Panc1 (cell line): ENCODE measurements around the gene SORL1-AS1. TPM values are rescaled to one million over a fixed set of nuclear protein-coding genes. Genes with fewer than 3 reads are reported as not detected.

ENCODE experiments used
- ATAC-seq: fragments of 200-7000 bp; cut with Tn5 transposase; 2 replicates; pipeline ENCODE4 v1.9.1; 2020; ENCODE audit warnings: mild to moderate bottlenecking, moderate library complexity
- BruUV-seq: library from RNA; stranded (reverse); fragments of 400-500 nt; replicated peaks from 2 replicates; lab custom pipeline; 2021; lab: Mats Ljungman, UMichigan
- CTCF ChIA-PET: fragments of 300-600 bp; sonication (Branson Sonifier 250); formaldehyde crosslinking; loops from one replicate; lab custom pipeline; 2022; ENCODE audit warnings: antibody characterized with exemption; lab: Charles Lee
- POLR2A ChIA-PET: fragments of 300-600 bp; sonication (Branson Sonifier 250); formaldehyde crosslinking; loops from one replicate; lab custom pipeline; 2022; ENCODE audit warnings: antibody characterized with exemption; lab: Charles Lee
- DNase-seq: peaks from one replicate; pipeline ENCODE4 v3.0.0-alpha.2; 2010; ENCODE audit warnings: low read depth, low spot score
- H3K27ac ChIP-seq: 2 replicates; pipeline ENCODE4 v1.5.1; 2011; ENCODE audit warnings: mild to moderate bottlenecking, low read length, inconsistent platforms
- H3K27me3 ChIP-seq: fragments of 200-500 bp; sonication (Bioruptor generic); 2 replicates; pipeline ENCODE4 v1.6.0; 2014; ENCODE audit warnings: low read length, inconsistent platforms; ENCODE audit not compliant: control insufficient read depth, insufficient read depth
- H3K36me3 ChIP-seq: fragments of 200-500 bp; sonication (Bioruptor generic); 2 replicates; pipeline ENCODE4 v1.5.1; 2014; ENCODE audit warnings: inconsistent platforms, mild to moderate bottlenecking, low read length, moderate library complexity; ENCODE audit not compliant: control insufficient read depth, insufficient read depth
- H3K4me1 ChIP-seq: 2 replicates; pipeline ENCODE4 v1.5.1; 2011; ENCODE audit warnings: inconsistent platforms, mild to moderate bottlenecking, low read length, moderate library complexity; ENCODE audit not compliant: control insufficient read depth, insufficient read depth
- H3K4me3 ChIP-seq, 2 experiments: 2 replicates each; pipeline ENCODE4 v1.5.1; 2011 to 2012; ENCODE audit warnings: low read depth in 2 of 2, low read length in 2 of 2, mild to moderate bottlenecking in 2 of 2, inconsistent platforms in 1 of 2, moderate library complexity in 1 of 2
- H3K9me3 ChIP-seq: fragments of 200-500 bp; sonication (Bioruptor generic); 2 replicates; pipeline ENCODE4 v1.5.1; 2014; ENCODE audit warnings: low read depth, mild to moderate bottlenecking, inconsistent platforms, low read length, moderate library complexity; ENCODE audit not compliant: control insufficient read depth, insufficient read depth
- CTCF ChIP-seq: fragments of 450-650 bp; IDR thresholded peaks from 2 replicates; pipeline ENCODE4 v1.5.1; 2017; ENCODE audit warnings: mild to moderate bottlenecking
- POLR2AphosphoS5 ChIP-seq: IDR thresholded peaks from 2 replicates; pipeline ENCODE4 v1.6.1; 2012; ENCODE audit warnings: mild to moderate bottlenecking, low read depth, low read length, moderate library complexity
- REST ChIP-seq, 2 experiments: IDR thresholded peaks; 2 replicates each; pipeline ENCODE4 v1.6.1; 2011 to 2012; ENCODE audit warnings: low read depth in 2 of 2, control low read depth in 1 of 2, low read length in 1 of 2, mild to moderate bottlenecking in 1 of 2, moderate library complexity in 1 of 2; ENCODE audit not compliant: insufficient read depth in 1 of 2
- SIN3A ChIP-seq: IDR thresholded peaks from 2 replicates; pipeline ENCODE4 v1.6.1; 2012; ENCODE audit warnings: low read depth, mild to moderate bottlenecking, low read length, moderate library complexity, borderline replicate concordance; ENCODE audit not compliant: insufficient read depth
- TCF7L2 ChIP-seq: IDR thresholded peaks from 2 replicates; pipeline ENCODE4 v1.6.1; 2011; ENCODE audit warnings: mild to moderate bottlenecking, low read depth, low read length, inconsistent platforms
- in situ Hi-C: cut with HindIII; loops from 2 replicates; pipeline ENCODE4 v1.10.0; 2016; ENCODE audit warnings: low sequenced_read_pairs, low pct_unique_long_range_greater_than_20kb
- intact Hi-C: fragments of 100-400 bp; cut with micrococcal nuclease; formaldehyde crosslinking; loops from one replicate; pipeline ENCODE4 v1.10.0; 2022; ENCODE audit not compliant: unreplicated experiment
- total RNA-seq: library from RNA; stranded (reverse); gene quantifications from one replicate; pipeline ENCODE4 v1.2.1, GENCODE V29; 2021; ENCODE audit not compliant: unreplicated experiment

SORL1-AS1 gene

GRCh38 chr11:121391914-121392313 is 60.9 kb downstream of the SORL1-AS1 start:
- in situ Hi-C loops = no loop called here
- intact Hi-C loops = no loop called here

GRCh38 chr11:121389651-121390050 is 63.1 kb downstream of the SORL1-AS1 start:
- intact Hi-C loops (no loop called here), in situ Hi-C loops (no loop called here)
- TF ChIP-seq POLR2AphosphoS5 (no peak), CTCF (no peak), REST (IDR thresholded peaks at IDR 0.05; ENCODE audit: insufficient read depth in 1 of 2, low read depth in 2 of 2, low read length in 1 of 2) (no peak), TCF7L2 (no peak), SIN3A (no peak)
- no TSS peak for BruUV-seq
- H3K4me1 ChIP-seq = no peaks in the 10 kb centered on the region
- H3K27me3 ChIP-seq = peaks cover 2% of the 10 kb centered on the region
- no peak overlapping the region for H3K4me3 ChIP-seq
- no peaks in the 10 kb centered on the region for H3K9me3 ChIP-seq
- H3K36me3 ChIP-seq = no peaks in the 10 kb centered on the region
- ChIA-PET CTCF (no interaction called here), POLR2A (no interaction called here)
- no peak overlapping the region for H3K27ac ChIP-seq
- ATAC-seq = no peak
- DNase-seq = no peak

More at GRCh38 chr11:121391914-121392313, 60.9 kb downstream of the SORL1-AS1 start:
- H3K4me1 ChIP-seq = no peaks in the 10 kb centered on the region
- ATAC-seq (no peak), DNase-seq (no peak)
- TF ChIP-seq POLR2AphosphoS5 = no peak
- no peak for TF ChIP-seq CTCF
- H3K27ac ChIP-seq = no peak overlapping the region
- no TSS peak for BruUV-seq
- H3K27me3 ChIP-seq = peaks cover 2% of the 10 kb centered on the region
- H3K4me3 ChIP-seq = no peak overlapping the region
- ChIA-PET CTCF (no interaction called here), POLR2A (no interaction called here)
- no peaks in the 10 kb centered on the region for H3K36me3 ChIP-seq
- no peaks in the 10 kb centered on the region for H3K9me3 ChIP-seq

Other genes with a start within 250 kb of the SORL1-AS1 start
- 54.3 TPM for gene SC5D, start 160.2 kb downstream of the SORL1-AS1 start, total RNA-seq
- 36.3 TPM for gene SORL1, start 653 bp downstream of the SORL1-AS1 start, total RNA-seq